A673 (cell line): ENCODE results near the gene SRRM3.

Experiments
- CTCF ChIP-seq: fragments of 300-800, 200-600 bp; sonication (generic); conservative IDR thresholded peaks from 2 replicates; pipeline ENCODE4 v1.5.1; 2017; ENCODE audit warnings: low read depth, mild to moderate bottlenecking, antibody characterized with exemption, low read length, moderate library complexity, mixed read lengths
- EZH2 ChIP-seq: fragments of 200-600 bp; sonication (generic); IDR thresholded peaks from 2 replicates; pipeline ENCODE4 v1.6.1; 2017; ENCODE audit warnings: borderline replicate concordance, low read depth, mild to moderate bottlenecking, mixed read lengths, antibody characterized with exemption, low read length; ENCODE audit not compliant: poor library complexity, severe bottlenecking

GRCh38 chr7:76272851-76273497 is 71.3 kb downstream of the SRRM3 start:
- TF ChIP-seq CTCF (no peak), EZH2 (no peak)
